ENCODE measurements around the gene GRB2. TPM values are rescaled to one million over a fixed set of nuclear protein-coding genes. Genes with fewer than 3 reads are reported as not detected.

The GRB2 gene
- total and polyA plus RNA-seq, 2 of the 8 experiments (the other 6 are each of a cell fraction or from before 2014, with no cell fraction given) = 44.2 to 101 TPM

GRCh38 chr17:75316253-75316652 is 89.2 kb downstream of the GRB2 start:
- no peak overlapping the region for H3K4me3 ChIP-seq (ENCODE audit: extremely low read depth in 1 of 4, insufficient read depth in 2 of 4, low read depth in 3 of 4, low read length in 4 of 4)
- H3K4me2 ChIP-seq (ENCODE audit: insufficient read depth in 1 of 2, low read depth in 2 of 2, low read length in 2 of 2) = no peak overlapping the region
- DNase-seq (ENCODE audit: low read depth in 1 of 2, low spot score in 2 of 2) (no peak), FAIRE-seq (no peak)
- CTCF ChIA-PET (ENCODE audit: partially characterized antibody) = interaction anchor here (0.6 to 2.8 kb wide), 12 partner anchors 11 to 173 kb away, joined by 3 to 9 read pairs (median 4); partner anchors contain the start of gene SLC25A19
- H2AFZ ChIP-seq (ENCODE audit: low read length) = no peak overlapping the region
- no peaks in the 10 kb centered on the region for H3K79me1 ChIP-seq (ENCODE audit: low read depth, low read length)
- no peak overlapping the region for H2AK5ac ChIP-seq (ENCODE audit: low read depth, low read length)
- no peaks in the 10 kb centered on the region for H3K27me3 ChIP-seq (replicated peaks in 1 of 4; ENCODE audit: control insufficient read depth in 3 of 4, extremely low read depth in 1 of 4, insufficient read depth in 3 of 4, low read length in 3 of 4)
- H3K4me1 ChIP-seq (replicated peaks in 1 of 4; ENCODE audit: control insufficient read depth in 3 of 4, insufficient read depth in 4 of 4, low read length in 3 of 4) = peaks cover 0 to 5% (median 0%) of the 10 kb centered on the region in 4 experiments; a peak in 2 of 7 replicates
- no peaks in the 10 kb centered on the region for H3K79me2 ChIP-seq (ENCODE audit: control insufficient read depth in 1 of 2, insufficient read depth in 2 of 2, low read length in 2 of 2)
- no peak for TF ChIP-seq SRF (IDR thresholded peaks at IDR 0.05; ENCODE audit: low read depth, low read length)
- TF ChIP-seq SIN3A (conservative IDR thresholded peaks at IDR 0.05 in 1 of 2, IDR thresholded peaks at IDR 0.05 in 1 of 2; ENCODE audit: low read depth in 1 of 2, low read length in 2 of 2) = no peak
- TF ChIP-seq EGR1 (IDR thresholded peaks at IDR 0.05; ENCODE audit: borderline replicate concordance, low read depth, low read length) = no peak
- no peak overlapping the region for H3K4ac ChIP-seq (replicated peaks; ENCODE audit: insufficient read length, low read depth, low read length)
- H2BK5ac ChIP-seq (ENCODE audit: low read depth, low read length) = no peak overlapping the region; the same call in 1 of the 2 replicates
- H2BK120ac ChIP-seq (replicated peaks; ENCODE audit: low read depth, low read length) = no peak overlapping the region
- H3K23me2 ChIP-seq (ENCODE audit: low read depth, low read length) = no peaks in the 10 kb centered on the region
- WGBS, 2 experiments (ENCODE audit: extremely low coverage in 1 of 2, insufficient coverage in 1 of 2, insufficient read length in 1 of 2, insufficient replicate concordance in 2 of 2, low coverage in 1 of 2, low lambda C conversion rate in 2 of 2, missing lambda C conversion rate in 1 of 2) = 87% methylated on average over 5 of the region's 5 CpGs; no CpG with 5 or more reads in 1 of the 2 experiments
- H2BK12ac ChIP-seq (ENCODE audit: low read depth, low read length) = no peak overlapping the region
- H4K20me1 ChIP-seq (replicated peaks in 1 of 2; ENCODE audit: control insufficient read depth in 1 of 2, insufficient read depth in 2 of 2, low read length in 2 of 2) = peaks cover 3 to 7% of the 10 kb centered on the region in 2 experiments
- H3K27ac ChIP-seq (ENCODE audit: low read depth, low read length) = no peak overlapping the region
- peaks cover 3 to 14% (median 9%) of the 10 kb centered on the region in 4 experiments; a peak in 5 of 8 replicates for H3K36me3 ChIP-seq (ENCODE audit: control insufficient read depth in 2 of 4, insufficient read depth in 4 of 4, low read length in 3 of 4)
- no peak overlapping the region for H3K23ac ChIP-seq (ENCODE audit: insufficient read length)
- no peak overlapping the region for H3K56ac ChIP-seq (replicated peaks; ENCODE audit: insufficient read length, low read depth, low read length)
- no peak overlapping the region for H4K91ac ChIP-seq (replicated peaks; ENCODE audit: insufficient read length, low read length)
- H3K18ac ChIP-seq (ENCODE audit: extremely low read depth, low read length) = no peak overlapping the region
- no peak overlapping the region for H4K5ac ChIP-seq (ENCODE audit: insufficient read length, low read depth, low read length)
- no peak overlapping the region for H3K9ac ChIP-seq (replicated peaks in 1 of 4; ENCODE audit: extremely low read depth in 1 of 4, low read depth in 3 of 4, low read length in 3 of 4)
- no peak overlapping the region for H4K8ac ChIP-seq (ENCODE audit: extremely low read depth, insufficient read depth, low read length)
- no peak overlapping the region for H3K14ac ChIP-seq (ENCODE audit: insufficient read length)
- H2BK20ac ChIP-seq (ENCODE audit: low read length) = no peak overlapping the region
- POLR2A ChIA-PET (ENCODE audit: partially characterized antibody) = interaction anchor here (0.6 to 1.6 kb wide), 8 partner anchors 11 to 1275 kb away, joined by 3 to 5 read pairs (median 3); no protein-coding TSS in a partner anchor
- no peaks in the 10 kb centered on the region for H3K9me3 ChIP-seq (ENCODE audit: insufficient read depth in 2 of 2, low read depth in 1 of 2, low read length in 1 of 2)
- H2BK15ac ChIP-seq (ENCODE audit: low read length) = no peak overlapping the region

Data from H1 (cell line).